Ectodermal cell (in vitro differentiated cells): ENCODE measurements around the gene OR51A7.
"Not testable (repeated sequence)": the region's sequence is repeated elsewhere in the genome, so short reads cannot be mapped to it uniquely, and the experiment has no call there.

Source experiments
- H3K27ac ChIP-seq: 2 replicates; pipeline ENCODE4 v1.7.0; 2013; ENCODE audit warnings: mild to moderate bottlenecking, low read depth, low read length; ENCODE audit not compliant: insufficient read depth, poor library complexity, severe bottlenecking
- H3K27me3 ChIP-seq: 2 replicates; pipeline ENCODE4 v1.7.0; 2013; ENCODE audit warnings: mild to moderate bottlenecking, low read length; ENCODE audit not compliant: insufficient read depth, control insufficient read depth, poor library complexity, severe bottlenecking
- H3K36me3 ChIP-seq: one replicate; pipeline ENCODE4 v1.7.0; 2013; ENCODE audit warnings: low read length; ENCODE audit not compliant: control insufficient read depth, insufficient read depth
- H3K4me1 ChIP-seq: one replicate; pipeline ENCODE4 v1.7.0; 2013; ENCODE audit warnings: low read length; ENCODE audit not compliant: control insufficient read depth, insufficient read depth
- H3K4me3 ChIP-seq: 2 replicates; pipeline ENCODE4 v1.7.0; 2013; ENCODE audit warnings: low read depth, low read length, control low read depth; ENCODE audit not compliant: insufficient read depth
- H3K9me3 ChIP-seq: 2 replicates; pipeline ENCODE4 v1.7.0; 2013; ENCODE audit warnings: mild to moderate bottlenecking, low read length, moderate library complexity; ENCODE audit not compliant: control insufficient read depth
- WGBS, 2 experiments: methylation state at CpG; one replicate each; pipeline ENCODE4 v1.1.7; 2013; ENCODE audit warnings: missing lambda C conversion rate in 2 of 2; 5-methylcytosine and 5-hydroxymethylcytosine counted together

OR51A7 gene

DNA sequence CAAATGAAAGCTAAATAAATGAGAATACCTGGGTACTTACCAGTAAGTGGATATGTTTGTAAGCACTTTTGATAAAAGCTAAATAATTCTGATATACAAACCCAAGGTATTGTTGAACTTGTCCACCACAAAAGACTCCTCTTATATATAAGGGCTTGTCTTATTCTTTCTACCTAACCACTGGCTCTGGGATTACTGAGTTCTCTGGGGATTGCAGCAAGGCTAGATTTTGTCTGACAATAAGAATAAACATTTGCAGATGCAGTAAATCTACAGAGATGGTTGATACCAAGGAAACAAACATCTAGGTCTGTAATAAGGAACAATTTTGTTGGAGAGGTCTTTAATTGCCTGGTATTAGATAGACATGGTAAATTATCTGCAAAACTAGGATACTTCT is 43.9 kb downstream of the OR51A7 start, which contains the start of gene OR51A4:
Gene OR51A4 (minus strand): TSS at position 101 of the 400 bp plus-strand sequence. CDS start 505 bp downstream, outside the sequence.
- Histone ChIP-seq H3K36me3 (no peaks in the 10 kb centered on the region), H3K9me3 (no peaks in the 10 kb centered on the region), H3K4me1 (no peaks in the 10 kb centered on the region), H3K4me3 (no peak within 1 kb of the TSS), H3K27ac (no peak within 1 kb of the TSS), H3K27me3 (no peaks in the 10 kb centered on the region)

GRCh38 chr11:4955613-4956012 is 52.0 kb downstream of the OR51A7 start, which contains the start of gene OR51A2:
Gene OR51A2 (minus strand): TSS chr11:4955713. CDS start chr11:4955713, 0 bp downstream.
- H3K27ac ChIP-seq, H3K27me3 ChIP-seq: not testable (repeated sequence)

DNA sequence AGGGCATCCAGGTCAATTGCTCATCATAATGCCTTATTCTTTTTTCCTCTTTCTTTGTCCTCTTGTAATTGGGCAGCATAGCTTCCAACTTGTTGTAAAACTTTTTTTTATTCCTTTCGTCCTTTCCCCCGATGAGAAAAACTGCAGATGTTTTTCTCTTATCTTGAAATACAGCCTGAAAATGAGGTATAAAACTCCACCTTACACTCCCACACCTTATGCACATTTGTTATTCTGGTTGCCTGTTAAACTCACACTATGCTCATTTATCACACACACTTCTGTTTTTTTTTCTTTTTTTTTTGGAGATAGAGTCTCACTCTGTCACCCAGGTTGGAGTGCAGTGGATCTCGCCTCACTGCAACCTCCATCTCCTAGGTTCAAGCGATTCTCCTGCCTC is 53.8 kb downstream of the OR51A7 start:
- Histone ChIP-seq H3K9me3 (no peaks in the 10 kb centered on the region), H3K4me3 (no peak overlapping the region), H3K27me3 (no peaks in the 10 kb centered on the region), H3K36me3 (no peaks in the 10 kb centered on the region), H3K4me1 (no peaks in the 10 kb centered on the region), H3K27ac (no peak overlapping the region)
- 89% methylated on average over 4 of the region's 4 CpGs for WGBS, 2 experiments

More at GRCh38 chr11:4955613-4956012, 52.0 kb downstream of the OR51A7 start, which contains the start of gene OR51A2:
- H3K9me3 ChIP-seq, H3K4me3 ChIP-seq, H3K36me3 ChIP-seq, H3K4me1 ChIP-seq: not testable (repeated sequence)
- 88 to 89% methylated on average over 2 of the region's 2 CpGs for WGBS, 2 experiments
